Neural progenitor cell (in vitro differentiated cells): Measurements from ENCODE around the gene ATXN7.

Experiments
- CTCF ChIP-seq: fragments of 200-600 bp; sonication (generic); IDR thresholded peaks from 2 replicates; pipeline ENCODE4 v1.5.1; 2017; ENCODE audit warnings: antibody characterized with exemption, mild to moderate bottlenecking
- EZH2 ChIP-seq: fragments of 200-600 bp; sonication (generic); IDR thresholded peaks from 2 replicates; pipeline ENCODE4 v1.6.1; 2017; ENCODE audit warnings: antibody characterized with exemption, mild to moderate bottlenecking, moderate library complexity
- EZH2phosphoT487 ChIP-seq: fragments of 200-600 bp; sonication (generic); IDR thresholded peaks from 2 replicates; pipeline ENCODE4 v1.6.1; 2017; ENCODE audit warnings: antibody characterized with exemption

DNA sequence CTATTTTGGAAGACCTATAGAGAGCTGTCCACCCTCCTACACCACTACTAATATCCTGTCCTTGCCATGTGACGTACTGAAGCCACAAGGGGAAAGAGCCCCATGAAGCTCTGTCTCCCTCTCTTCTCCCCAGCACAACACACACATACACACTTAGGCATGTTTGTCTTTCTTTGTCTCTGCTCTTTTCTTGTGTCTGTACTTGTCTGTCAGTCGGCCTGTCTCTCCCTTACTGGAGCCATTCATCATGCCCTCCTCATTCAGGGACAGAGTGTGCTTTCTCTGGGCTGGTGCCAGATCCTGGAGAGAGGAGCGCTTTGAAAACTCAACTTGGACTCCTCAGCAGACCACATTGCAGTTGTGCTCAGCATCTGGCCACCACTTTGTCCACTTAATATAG lies 112.1 kb downstream of the ATXN7 start:
- TF ChIP-seq CTCF (no peak), EZH2phosphoT487 (no peak), EZH2 (no peak)
